Muscle of leg (tissue), 11 donors: Measurements from ENCODE around the gene LPGAT1. TPM values are rescaled to one million over a fixed set of nuclear protein-coding genes. Genes with fewer than 3 reads are reported as not detected.
A peak's percentile ranks its signal among the peaks of the same experiment; 100 is the strongest.
"Not testable (repeated sequence)": the region's sequence is repeated elsewhere in the genome, so short reads cannot be mapped to it uniquely, and the experiment has no call there.

Source experiments
- DNase-seq: peaks from one replicate; pipeline ENCODE4 v3.0.0; 2013
- H3K27ac ChIP-seq: one replicate; pipeline ENCODE4 v1.5.1; 2013; ENCODE audit warnings: mild to moderate bottlenecking, low read length, control low read depth
- H3K27me3 ChIP-seq: one replicate; pipeline ENCODE4 v1.6.1; 2013; ENCODE audit warnings: low read length; ENCODE audit not compliant: control insufficient read depth, insufficient read depth
- H3K36me3 ChIP-seq: one replicate; pipeline ENCODE4 v1.6.1; 2013; ENCODE audit warnings: low read length; ENCODE audit not compliant: control insufficient read depth, insufficient read depth
- H3K4me1 ChIP-seq: one replicate; pipeline ENCODE4 v1.6.1; 2013; ENCODE audit warnings: low read length; ENCODE audit not compliant: control insufficient read depth, insufficient read depth
- H3K4me3 ChIP-seq: one replicate; pipeline ENCODE4 v1.5.1; 2013; ENCODE audit warnings: low read length, control low read depth
- H3K9me3 ChIP-seq: replicated peaks from 2 replicates; pipeline ENCODE4 v1.6.1; 2013; ENCODE audit warnings: low read depth, low read length; ENCODE audit not compliant: control insufficient read depth
- WGBS: methylation state at CpG from one replicate; pipeline ENCODE4 v1.1.5; 2013; ENCODE audit warnings: missing lambda C conversion rate; ENCODE audit not compliant: insufficient coverage; 5-methylcytosine and 5-hydroxymethylcytosine counted together
- polyA plus RNA-seq, 8 donors: library from polyadenylated mRNA; unstranded; fragments of 120-200 nt; gene quantifications; one replicate each; pipeline versions ENCODE4 v1.2.1 to v1.2.3, GENCODE V29; 2013; ENCODE audit warnings: inconsistent platforms in 1 of 8, low replicate concordance in 1 of 8; ENCODE audit not compliant: insufficient read length in 8 of 8, insufficient read depth in 1 of 8
- total RNA-seq: library from RNA; stranded (reverse); fragments of 120-200 nt; gene quantifications from one replicate; pipeline ENCODE4 v1.2.4, GENCODE V29; 2013

LPGAT1 gene
- total and polyA plus RNA-seq, 9 donors, result 14.0 to 23.1 (median 17.6) TPM

DNA sequence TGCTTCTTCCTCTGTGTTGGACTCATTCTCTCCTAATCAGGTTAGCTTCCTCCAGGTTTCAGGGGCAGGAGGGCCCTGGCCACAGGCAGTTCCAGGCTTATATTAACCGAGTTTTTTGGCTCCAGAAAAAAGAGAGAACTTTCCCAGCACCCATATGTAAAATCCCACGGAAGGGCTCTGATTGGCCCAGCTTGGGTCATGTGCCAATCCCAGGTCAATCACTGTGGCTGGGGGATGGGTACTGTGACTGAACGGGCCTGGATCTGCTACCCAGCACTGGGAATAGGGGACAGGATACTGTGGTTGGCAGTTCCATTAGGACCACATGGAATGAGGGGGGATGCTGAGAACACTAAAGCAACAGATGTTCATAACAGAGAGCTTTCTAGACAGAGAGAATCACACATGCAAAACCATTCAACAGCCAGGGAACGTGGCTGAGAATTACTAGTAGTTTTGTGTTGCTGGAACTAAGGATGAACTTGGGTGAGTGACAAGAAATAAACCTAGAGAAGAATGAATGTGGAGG lies 104.0 kb downstream of the LPGAT1 start:
- Histone ChIP-seq H3K9me3 (no peaks in the 10 kb centered on the region), H3K27ac (peak overlapping the region; percentile 20), H3K36me3 (no peaks in the 10 kb centered on the region), H3K27me3 (peaks cover 1% of the 10 kb centered on the region), H3K4me1 (peaks cover 8% of the 10 kb centered on the region), H3K4me3 (no peak overlapping the region)
- 0% methylated on average over 1 of the region's 4 CpGs for WGBS
- peak; percentile 68 for DNase-seq

DNA sequence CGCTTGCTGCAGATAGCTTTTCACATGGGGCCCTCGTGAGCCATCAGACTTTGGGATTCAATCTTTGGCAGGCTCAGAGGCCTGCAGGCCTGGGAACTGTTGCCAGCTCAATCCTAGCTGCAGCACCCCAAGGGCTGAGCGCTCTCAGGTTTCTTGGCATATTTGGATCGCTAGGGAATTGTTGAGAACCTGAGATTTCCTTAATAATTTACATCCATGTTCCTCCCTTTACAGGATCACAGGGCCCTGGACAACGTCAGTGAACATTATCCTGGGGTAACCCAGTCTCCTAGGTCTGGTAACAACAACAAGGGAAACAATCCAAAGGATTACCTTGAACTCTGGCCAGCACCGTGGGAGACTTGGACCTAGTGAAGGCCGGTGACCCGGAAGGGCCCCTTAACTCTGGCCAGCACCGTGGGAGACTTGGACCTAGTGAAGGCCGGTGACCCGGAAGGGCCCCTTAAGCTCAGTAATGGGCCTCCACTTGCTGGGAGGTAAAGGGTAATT lies 105.8 kb downstream of the LPGAT1 start:
- peak; percentile 81 for DNase-seq
- peaks cover 8% of the 10 kb centered on the region for H3K4me1 ChIP-seq
- no peaks in the 10 kb centered on the region for H3K9me3 ChIP-seq
- peak overlapping the region; percentile 1 for H3K27ac ChIP-seq
- no peak overlapping the region for H3K4me3 ChIP-seq
- WGBS, result 7% methylated on average over 9 of the region's 11 CpGs
- H3K27me3 ChIP-seq, result peaks cover 2% of the 10 kb centered on the region
- H3K36me3 ChIP-seq, result no peaks in the 10 kb centered on the region

- no peak for DNase-seq
- Histone ChIP-seq H3K4me1 (peaks cover 8% of the 10 kb centered on the region), H3K36me3 (no peaks in the 10 kb centered on the region), H3K4me3 (no peak overlapping the region), H3K27me3 (peaks cover 2% of the 10 kb centered on the region), H3K27ac (no peak overlapping the region), H3K9me3 (no peaks in the 10 kb centered on the region)
- WGBS, result 85% methylated on average over 2 of the region's 5 CpGs
Observed at GRCh38 chr1:211723273-211723672, 107.3 kb downstream of the LPGAT1 start.

DNA sequence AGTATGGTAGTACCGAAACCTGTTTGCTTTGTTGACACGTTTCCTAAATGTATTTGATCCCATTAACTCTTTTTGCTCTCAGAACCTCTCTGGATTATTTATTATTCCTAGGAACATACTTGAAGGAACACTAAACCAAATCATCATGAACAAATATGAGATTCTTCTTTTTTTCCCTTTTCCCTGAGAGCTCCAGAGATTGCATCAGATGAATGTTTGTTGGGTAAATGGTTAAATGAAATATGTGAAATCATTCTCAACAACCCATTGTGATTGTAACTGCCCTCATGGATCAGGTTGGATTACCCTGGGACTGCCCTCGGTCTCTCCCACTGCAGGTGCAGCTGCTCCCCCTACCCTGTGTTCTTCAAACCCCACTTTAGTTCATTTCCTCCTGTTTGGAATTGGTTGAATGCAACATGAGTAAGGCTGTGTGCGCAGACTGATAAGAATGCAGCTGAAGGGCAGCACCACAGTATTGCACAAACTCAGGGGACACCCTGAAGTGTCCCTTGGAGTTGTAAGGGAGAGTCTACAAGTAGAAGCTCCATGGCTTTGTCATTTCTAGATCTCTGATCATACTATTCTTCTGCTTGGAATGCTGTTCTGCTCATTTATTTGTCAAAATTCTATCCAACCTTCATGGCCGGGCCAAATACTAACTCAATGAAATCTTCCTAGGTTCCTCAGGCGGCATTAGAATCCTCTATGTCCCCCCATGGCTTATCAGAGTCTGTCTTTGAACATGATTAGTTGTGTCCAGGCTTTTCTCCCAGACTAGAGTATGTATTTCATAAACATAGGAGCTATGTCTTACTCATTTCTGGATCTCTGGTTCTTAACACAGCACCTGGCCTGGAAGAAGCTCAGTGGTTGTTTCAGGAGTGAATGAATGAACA lies 108.0 kb downstream of the LPGAT1 start:
- no CpG with 5 or more reads among the region's 6 CpGs for WGBS
- Histone ChIP-seq H3K4me3 (no peak overlapping the region), H3K36me3 (no peaks in the 10 kb centered on the region), H3K27ac (no peak overlapping the region), H3K4me1 (peaks cover 8% of the 10 kb centered on the region), H3K27me3 (peaks cover 2% of the 10 kb centered on the region), H3K9me3 (no peaks in the 10 kb centered on the region)
- DNase-seq, result no peak

GRCh38 chr1:211716555-211716954 lies 114.0 kb downstream of the LPGAT1 start:
- DNase-seq, H3K36me3 ChIP-seq, H3K27me3 ChIP-seq, H3K9me3 ChIP-seq, H3K4me3 ChIP-seq, H3K4me1 ChIP-seq, H3K27ac ChIP-seq: not testable (repeated sequence)
- WGBS, result 50% methylated on average over 2 of the region's 4 CpGs

GRCh38 chr1:211715971-211716370 lies 114.6 kb downstream of the LPGAT1 start:
- WGBS, result 20% methylated on average over 1 of the region's 2 CpGs
- Histone ChIP-seq H3K4me3 (no peak overlapping the region), H3K9me3 (no peaks in the 10 kb centered on the region), H3K4me1 (peaks cover 5% of the 10 kb centered on the region), H3K27ac (no peak overlapping the region), H3K36me3 (no peaks in the 10 kb centered on the region), H3K27me3 (no peaks in the 10 kb centered on the region)
- peak; percentile 37 for DNase-seq

GRCh38 chr1:211714154-211714553 lies 116.4 kb downstream of the LPGAT1 start:
- H3K27me3 ChIP-seq, result no peaks in the 10 kb centered on the region
- peaks cover 5% of the 10 kb centered on the region for H3K4me1 ChIP-seq
- WGBS, result 70% methylated on average over 2 of the region's 5 CpGs
- H3K4me3 ChIP-seq, result no peak overlapping the region
- no peak overlapping the region for H3K27ac ChIP-seq
- no peaks in the 10 kb centered on the region for H3K36me3 ChIP-seq
- DNase-seq, result no peak
- H3K9me3 ChIP-seq, result no peaks in the 10 kb centered on the region

GRCh38 chr1:211713231-211713630 lies 117.3 kb downstream of the LPGAT1 start:
- H3K4me3 ChIP-seq, result no peak overlapping the region
- no peak overlapping the region for H3K27ac ChIP-seq
- peaks cover 5% of the 10 kb centered on the region for H3K4me1 ChIP-seq
- no peaks in the 10 kb centered on the region for H3K27me3 ChIP-seq
- no peaks in the 10 kb centered on the region for H3K9me3 ChIP-seq
- no peak for DNase-seq
- no peaks in the 10 kb centered on the region for H3K36me3 ChIP-seq
- 80% methylated on average over 3 of the region's 10 CpGs for WGBS

DNA sequence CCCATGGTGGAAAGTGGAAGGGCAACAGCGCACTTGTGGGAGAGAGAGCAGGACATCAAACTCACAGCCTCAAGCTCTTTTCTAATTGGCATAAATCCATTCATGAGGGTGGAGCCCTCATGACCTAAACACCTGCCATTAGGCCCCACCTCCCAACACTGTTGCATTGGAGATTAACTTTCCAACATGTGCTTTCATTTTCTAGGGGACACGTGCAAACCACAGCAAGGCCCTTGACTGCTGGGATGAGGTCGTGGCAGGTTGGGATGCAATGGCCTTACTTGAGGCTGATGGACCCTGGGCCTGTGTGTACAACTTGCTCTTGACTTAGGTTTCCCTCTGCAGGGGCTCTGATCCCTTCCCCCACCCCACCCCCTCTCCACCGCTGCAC lies 119.3 kb downstream of the LPGAT1 start:
- Histone ChIP-seq H3K27me3 (no peaks in the 10 kb centered on the region), H3K4me1 (peaks cover 5% of the 10 kb centered on the region), H3K36me3 (no peaks in the 10 kb centered on the region), H3K27ac (no peak overlapping the region), H3K4me3 (no peak overlapping the region), H3K9me3 (no peaks in the 10 kb centered on the region)
- no peak for DNase-seq
- 78% methylated on average over 2 of the region's 4 CpGs for WGBS

DNA sequence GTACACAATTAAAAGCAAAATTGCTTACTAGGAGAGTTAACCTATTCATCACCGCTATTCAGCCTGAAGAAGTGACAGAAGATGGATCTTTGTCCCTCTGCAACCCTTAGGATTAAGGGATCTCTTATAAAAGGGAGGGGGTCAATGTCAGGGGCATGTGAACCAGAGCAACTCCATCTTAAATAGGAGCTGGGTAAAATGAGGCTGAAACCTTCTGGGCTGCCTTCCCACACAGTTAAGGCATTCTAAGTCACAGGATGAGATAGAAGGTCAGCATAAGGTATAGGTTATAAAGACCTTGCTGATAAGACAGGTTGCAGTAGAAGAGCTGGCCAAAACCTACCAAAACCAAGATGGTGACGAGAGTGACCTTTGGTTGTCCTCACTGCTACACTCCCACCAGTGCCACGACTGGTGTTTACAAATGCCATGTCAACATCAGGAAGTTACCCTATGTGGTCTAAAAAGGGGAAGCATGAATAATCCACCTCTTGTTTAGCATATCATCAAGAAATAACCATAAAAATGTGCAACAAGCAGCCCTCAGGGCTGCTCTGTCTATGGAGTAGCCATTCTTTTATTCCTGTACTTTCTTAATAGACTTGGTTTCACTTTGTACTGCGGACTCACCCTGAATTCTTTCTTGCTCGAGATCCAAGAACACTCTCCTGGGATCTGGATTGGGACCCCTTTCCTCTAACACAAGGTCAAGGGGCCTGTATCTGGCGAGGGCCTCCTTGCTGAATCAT lies 119.8 kb downstream of the LPGAT1 start:
- WGBS, result no CpG with 5 or more reads among the region's 6 CpGs
- no peaks in the 10 kb centered on the region for H3K9me3 ChIP-seq
- H3K36me3 ChIP-seq, result no peaks in the 10 kb centered on the region
- H3K4me3 ChIP-seq, result no peak overlapping the region
- no peak overlapping the region for H3K27ac ChIP-seq
- no peak for DNase-seq
- H3K4me1 ChIP-seq, result peaks cover 6% of the 10 kb centered on the region
- H3K27me3 ChIP-seq, result no peaks in the 10 kb centered on the region
